ENCODE results near the gene SMAD6.

DNA sequence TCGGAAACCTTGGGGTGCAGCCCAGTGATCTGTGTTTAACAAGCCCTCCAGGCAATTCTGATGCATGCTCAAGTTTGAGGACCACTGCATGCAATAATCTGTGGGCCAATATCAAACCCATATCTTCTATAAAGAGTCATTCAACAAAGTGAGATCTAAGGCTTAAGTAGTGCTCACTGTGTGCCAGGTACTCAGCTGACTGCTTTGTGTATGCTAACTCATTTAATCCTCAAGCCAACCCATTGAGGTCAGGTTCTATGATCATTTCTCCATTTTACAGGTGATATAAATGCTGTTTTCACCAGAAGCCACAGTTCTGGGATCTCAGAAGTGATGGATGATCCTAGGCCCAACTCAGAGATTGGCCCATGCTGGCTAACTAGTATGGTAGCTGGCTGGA lies 101.7 kb downstream of the SMAD6 start:
- TF ChIP-seq, protein P1, sequence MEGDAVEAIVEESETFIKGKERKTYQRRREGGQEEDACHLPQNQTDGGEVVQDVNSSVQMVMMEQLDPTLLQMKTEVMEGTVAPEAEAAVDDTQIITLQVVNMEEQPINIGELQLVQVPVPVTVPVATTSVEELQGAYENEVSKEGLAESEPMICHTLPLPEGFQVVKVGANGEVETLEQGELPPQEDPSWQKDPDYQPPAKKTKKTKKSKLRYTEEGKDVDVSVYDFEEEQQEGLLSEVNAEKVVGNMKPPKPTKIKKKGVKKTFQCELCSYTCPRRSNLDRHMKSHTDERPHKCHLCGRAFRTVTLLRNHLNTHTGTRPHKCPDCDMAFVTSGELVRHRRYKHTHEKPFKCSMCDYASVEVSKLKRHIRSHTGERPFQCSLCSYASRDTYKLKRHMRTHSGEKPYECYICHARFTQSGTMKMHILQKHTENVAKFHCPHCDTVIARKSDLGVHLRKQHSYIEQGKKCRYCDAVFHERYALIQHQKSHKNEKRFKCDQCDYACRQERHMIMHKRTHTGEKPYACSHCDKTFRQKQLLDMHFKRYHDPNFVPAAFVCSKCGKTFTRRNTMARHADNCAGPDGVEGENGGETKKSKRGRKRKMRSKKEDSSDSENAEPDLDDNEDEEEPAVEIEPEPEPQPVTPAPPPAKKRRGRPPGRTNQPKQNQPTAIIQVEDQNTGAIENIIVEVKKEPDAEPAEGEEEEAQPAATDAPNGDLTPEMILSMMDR (IDR thresholded peaks at IDR 0.05): no peak
- TF ChIP-seq EZH2 (IDR thresholded peaks at IDR 0.05; ENCODE audit: borderline replicate concordance, insufficient read depth, low read depth, low read length, poor library complexity, severe bottlenecking): no peak
